ENCODE results near the gene CREB3L4.

- TF ChIP-seq CTCF (conservative IDR thresholded peaks at IDR 0.05 in 1 of 2, IDR thresholded peaks at IDR 0.05 in 1 of 2; ENCODE audit: extremely low read depth in 1 of 2, insufficient read depth in 1 of 2, low read depth in 1 of 2, low read length in 2 of 2) = no peak
- no peak for TF ChIP-seq EZH2 (IDR thresholded peaks at IDR 0.05; ENCODE audit: borderline replicate concordance, low read length)
Measured at GRCh38 chr1:153984123-153984894, 16.6 kb downstream of the CREB3L4 start.
